Mesothelial cell of epicardium (in vitro differentiated cells): ENCODE results near the gene ZBTB24. TPM values are rescaled to one million over a fixed set of nuclear protein-coding genes. Genes with fewer than 3 reads are reported as not detected.
"Not testable (repeated sequence)": the region's sequence is repeated elsewhere in the genome, so short reads cannot be mapped to it uniquely, and the experiment has no call there.

Experiments used
- DNase-seq, 2 experiments: peaks; one replicate each; pipeline ENCODE4 v3.0.0; 2021; ENCODE audit warnings: low spot score in 2 of 2; ENCODE audit not compliant: unreplicated experiment in 2 of 2
- H3K27ac Mint-ChIP-seq: 2 replicates; pipeline ENCODE4 v1.8.0; 2021; ENCODE audit warnings: mixed read lengths
- H3K27me3 Mint-ChIP-seq: 2 replicates; pipeline ENCODE4 v1.8.0; 2021; ENCODE audit warnings: low read depth, mixed read lengths
- H3K36me3 Mint-ChIP-seq: 2 replicates; pipeline ENCODE4 v1.8.0; 2021; ENCODE audit warnings: mixed read lengths
- H3K4me1 Mint-ChIP-seq: 2 replicates; pipeline ENCODE4 v1.8.0; 2021; ENCODE audit warnings: mixed read lengths
- H3K4me3 Mint-ChIP-seq: 2 replicates; pipeline ENCODE4 v1.8.0; 2021; ENCODE audit warnings: mild to moderate bottlenecking, moderate library complexity, mixed read lengths
- H3K9me3 Mint-ChIP-seq: 2 replicates; pipeline ENCODE4 v1.8.0; 2021; ENCODE audit warnings: mixed read lengths
- CTCF ChIP-seq: fragments of 200-600 bp; sonication (generic); IDR thresholded peaks from one replicate; pipeline ENCODE4 v1.5.0; 2021; ENCODE audit warnings: antibody characterized with exemption; ENCODE audit not compliant: unreplicated experiment
- total RNA-seq: library from RNA; stranded (reverse); gene quantifications from 3 replicates; pipeline ENCODE4 v1.2.1, GENCODE V29; 2021

Gene ZBTB24
- total RNA-seq, 1 donor from 2014 or later, result 9.1 TPM

GRCh38 chr6:109467696-109468095 lies 15.3 kb downstream of the ZBTB24 start:
- Mint-ChIP-seq H3K27ac (no peak overlapping the region), H3K4me1 (no peaks in the 10 kb centered on the region), H3K27me3 (no peaks in the 10 kb centered on the region), H3K36me3 (peaks cover 39% of the 10 kb centered on the region), H3K4me3 (no peak overlapping the region), H3K9me3 (no peaks in the 10 kb centered on the region)
- DNase-seq, result no peak
- TF ChIP-seq CTCF, result no peak

- H3K4me3 Mint-ChIP-seq, result no peak overlapping the region
- H3K4me1 Mint-ChIP-seq, result no peaks in the 10 kb centered on the region
- H3K27ac Mint-ChIP-seq, result no peak overlapping the region
- TF ChIP-seq CTCF, result no peak
- H3K36me3 Mint-ChIP-seq, result peaks cover 36% of the 10 kb centered on the region
- no peaks in the 10 kb centered on the region for H3K27me3 Mint-ChIP-seq
- DNase-seq, result no peak
- no peaks in the 10 kb centered on the region for H3K9me3 Mint-ChIP-seq
Observed at GRCh38 chr6:109466212-109466923, 16.7 kb downstream of the ZBTB24 start.

- no peaks in the 10 kb centered on the region for H3K9me3 Mint-ChIP-seq
- no peak overlapping the region for H3K4me3 Mint-ChIP-seq
- no peak for TF ChIP-seq CTCF
- no peaks in the 10 kb centered on the region for H3K27me3 Mint-ChIP-seq
- DNase-seq, result no peak
- no peak overlapping the region for H3K27ac Mint-ChIP-seq
- no peaks in the 10 kb centered on the region for H3K4me1 Mint-ChIP-seq
- H3K36me3 Mint-ChIP-seq, result peaks cover 39% of the 10 kb centered on the region
Observed at GRCh38 chr6:109465772-109466171, 17.2 kb downstream of the ZBTB24 start.

- Mint-ChIP-seq H3K27ac (no peak overlapping the region), H3K36me3 (peaks cover 27% of the 10 kb centered on the region), H3K9me3 (no peaks in the 10 kb centered on the region), H3K27me3 (peaks cover 9% of the 10 kb centered on the region), H3K4me3 (no peak overlapping the region), H3K4me1 (no peaks in the 10 kb centered on the region)
- TF ChIP-seq CTCF, result no peak
- no peak for DNase-seq
Observed at GRCh38 chr6:109461733-109462526, 21.1 kb downstream of the ZBTB24 start.

- not testable (repeated sequence) for H3K4me3 Mint-ChIP-seq, H3K27ac Mint-ChIP-seq, H3K4me1 Mint-ChIP-seq, DNase-seq, H3K9me3 Mint-ChIP-seq
- H3K36me3 Mint-ChIP-seq, result peaks cover 27% of the 10 kb centered on the region
- H3K27me3 Mint-ChIP-seq, result peaks cover 16% of the 10 kb centered on the region
Observed at GRCh38 chr6:109461205-109461604, 21.8 kb downstream of the ZBTB24 start.

- Mint-ChIP-seq H3K36me3 (peaks cover 23% of the 10 kb centered on the region), H3K9me3 (no peaks in the 10 kb centered on the region), H3K4me3 (no peak overlapping the region), H3K27ac (no peak overlapping the region), H3K27me3 (peaks cover 18% of the 10 kb centered on the region), H3K4me1 (peaks cover 4% of the 10 kb centered on the region)
- no peak for TF ChIP-seq CTCF
- DNase-seq, result no peak
Observed at GRCh38 chr6:109460161-109460829, 22.7 kb downstream of the ZBTB24 start.
